Karpas-422 (cell line): Measurements from ENCODE around the gene BGLAP. TPM values are rescaled to one million over a fixed set of nuclear protein-coding genes. Genes with fewer than 3 reads are reported as not detected.

Experiments
- DNase-seq: peaks from one replicate; pipeline ENCODE4 v3.0.0-alpha.2; 2015
- H2AFZ ChIP-seq: fragments of 200-600 bp; sonication (generic); 2 replicates; pipeline ENCODE4 v1.6.1; 2014; ENCODE audit warnings: antibody characterized with exemption, low read length, mixed read lengths
- H3K27ac ChIP-seq: fragments of 200-600 bp; sonication (generic); 2 replicates; pipeline ENCODE4 v1.5.1; 2014; ENCODE audit warnings: mild to moderate bottlenecking, low read length, moderate library complexity
- H3K27me3 ChIP-seq: fragments of 200-600 bp; sonication (generic); 2 replicates; pipeline ENCODE4 v1.6.1; 2014; ENCODE audit warnings: low read length, mixed read lengths
- H3K36me3 ChIP-seq: fragments of 200-600 bp; sonication (generic); 2 replicates; pipeline ENCODE4 v1.6.1; 2014; ENCODE audit warnings: low read length, mixed read lengths; ENCODE audit not compliant: insufficient read depth
- H3K4me1 ChIP-seq: fragments of 200-600 bp; sonication (generic); 2 replicates; pipeline ENCODE4 v1.6.1; 2014; ENCODE audit warnings: mild to moderate bottlenecking, low read length, mixed read lengths
- H3K4me2 ChIP-seq: fragments of 200-600 bp; sonication (generic); 2 replicates; pipeline ENCODE4 v1.6.1; 2014; ENCODE audit warnings: low read length, low read depth, mild to moderate bottlenecking; ENCODE audit not compliant: poor library complexity, severe bottlenecking
- H3K4me3 ChIP-seq: fragments of 200-600 bp; sonication (generic); 2 replicates; pipeline ENCODE4 v1.5.1; 2014; ENCODE audit warnings: mild to moderate bottlenecking, antibody characterized with exemption, low read length, mixed read lengths
- H3K79me2 ChIP-seq: fragments of 200-600 bp; sonication (generic); 2 replicates; pipeline ENCODE4 v1.6.1; 2014; ENCODE audit warnings: mild to moderate bottlenecking, low read length, mixed read lengths
- H3K9ac ChIP-seq: fragments of 200-600 bp; sonication (generic); 2 replicates; pipeline ENCODE4 v1.6.0; 2014; ENCODE audit warnings: low read length
- H3K9me2 ChIP-seq: fragments of 200-600 bp; sonication (generic), shearing (Covaris generic); replicated peaks from 2 replicates; pipeline ENCODE4 v1.6.0; 2014; ENCODE audit warnings: mild to moderate bottlenecking, low read length, moderate library complexity; ENCODE audit not compliant: insufficient read depth
- H3K9me3 ChIP-seq: fragments of 300-700, 200-600 bp; sonication (generic); 2 replicates; pipeline ENCODE4 v1.6.1; 2014; ENCODE audit warnings: low read length, mixed read lengths
- H4K20me1 ChIP-seq: fragments of 200-600 bp; sonication (generic); 2 replicates; pipeline ENCODE4 v1.6.1; 2014; ENCODE audit warnings: mild to moderate bottlenecking, antibody characterized with exemption, low read length, low read depth; ENCODE audit not compliant: insufficient read depth
- total RNA-seq: library from RNA; depleted of rRNA; stranded (reverse); fragments of >200 nt; shearing (Covaris generic); gene quantifications from 2 replicates; pipeline ENCODE4 v1.2.3, GENCODE V29; 2014; ENCODE audit warnings: low replicate concordance

Gene BGLAP
- total RNA-seq, 1 experiment from 2014 or later: 0.48 TPM

GRCh38 chr1:156244126-156244525 lies 2.1 kb downstream of the BGLAP start:
- no peak overlapping the region for H3K4me3 ChIP-seq
- no peak overlapping the region for H2AFZ ChIP-seq

GRCh38 chr1:156244712-156245111 lies 2.7 kb downstream of the BGLAP start:
- H3K9me2 ChIP-seq: no peaks in the 10 kb centered on the region
- no peak overlapping the region for H3K27ac ChIP-seq
- H4K20me1 ChIP-seq: no peaks in the 10 kb centered on the region
- no peak for DNase-seq
- H3K9ac ChIP-seq: no peak overlapping the region
- H3K4me3 ChIP-seq: no peak overlapping the region
- H3K79me2 ChIP-seq: no peaks in the 10 kb centered on the region
- no peaks in the 10 kb centered on the region for H3K36me3 ChIP-seq
- H3K27me3 ChIP-seq: no peaks in the 10 kb centered on the region
- H3K9me3 ChIP-seq: no peaks in the 10 kb centered on the region
- peaks cover 13% of the 10 kb centered on the region for H3K4me1 ChIP-seq
- H3K4me2 ChIP-seq: no peak overlapping the region
- H2AFZ ChIP-seq: no peak overlapping the region

More at GRCh38 chr1:156244126-156244525, 2.1 kb downstream of the BGLAP start:
- Histone ChIP-seq H3K9me2 (no peaks in the 10 kb centered on the region), H3K79me2 (no peaks in the 10 kb centered on the region), H4K20me1 (no peaks in the 10 kb centered on the region), H3K27ac (no peak overlapping the region), H3K4me1 (peaks cover 13% of the 10 kb centered on the region), H3K4me2 (no peak overlapping the region), H3K9me3 (no peaks in the 10 kb centered on the region), H3K27me3 (no peaks in the 10 kb centered on the region), H3K36me3 (no peaks in the 10 kb centered on the region), H3K9ac (no peak overlapping the region)
- DNase-seq: no peak

- no peak overlapping the region for H3K4me3 ChIP-seq
- peaks cover 13% of the 10 kb centered on the region for H3K4me1 ChIP-seq
- no peaks in the 10 kb centered on the region for H3K27me3 ChIP-seq
- no peak for DNase-seq
- no peak overlapping the region for H3K4me2 ChIP-seq
- no peaks in the 10 kb centered on the region for H3K36me3 ChIP-seq
- H3K9me3 ChIP-seq: no peaks in the 10 kb centered on the region
- H3K79me2 ChIP-seq: no peaks in the 10 kb centered on the region
- no peak overlapping the region for H3K9ac ChIP-seq
- H3K27ac ChIP-seq: no peak overlapping the region
- no peaks in the 10 kb centered on the region for H3K9me2 ChIP-seq
- H2AFZ ChIP-seq: no peak overlapping the region
- no peaks in the 10 kb centered on the region for H4K20me1 ChIP-seq
These were observed 3.7 kb downstream of the BGLAP start for GRCh38 chr1:156245451-156246232.

- Histone ChIP-seq H4K20me1 (no peaks in the 10 kb centered on the region), H3K4me3 (no peak overlapping the region), H3K36me3 (0 out of 2 replicates have a peak, but pooled peaks cover 3% of the 10 kb centered on the region), H3K9me2 (no peaks in the 10 kb centered on the region), H3K79me2 (no peaks in the 10 kb centered on the region), H3K9ac (no peak overlapping the region), H2AFZ (no peak overlapping the region), H3K27me3 (no peaks in the 10 kb centered on the region), H3K4me1 (peaks cover 10% of the 10 kb centered on the region), H3K27ac (no peak overlapping the region), H3K9me3 (no peaks in the 10 kb centered on the region), H3K4me2 (no peak overlapping the region)
- no peak for DNase-seq
These were observed 4.3 kb downstream of the BGLAP start for GRCh38 chr1:156246241-156246780.

- no peaks in the 10 kb centered on the region for H4K20me1 ChIP-seq
- no peak overlapping the region for H3K4me3 ChIP-seq
- no peaks in the 10 kb centered on the region for H3K79me2 ChIP-seq
- H2AFZ ChIP-seq: no peak overlapping the region
- H3K36me3 ChIP-seq: 0 out of 2 replicates have a peak, but pooled peaks cover 4% of the 10 kb centered on the region
- peaks cover 4% of the 10 kb centered on the region for H3K4me1 ChIP-seq
- no peak overlapping the region for H3K27ac ChIP-seq
- no peak overlapping the region for H3K4me2 ChIP-seq
- DNase-seq: no peak
- H3K9me3 ChIP-seq: no peaks in the 10 kb centered on the region
- H3K9ac ChIP-seq: no peak overlapping the region
- no peaks in the 10 kb centered on the region for H3K27me3 ChIP-seq
- no peaks in the 10 kb centered on the region for H3K9me2 ChIP-seq
These were observed 4.9 kb downstream of the BGLAP start for GRCh38 chr1:156246781-156247459.

- Histone ChIP-seq H3K4me1 (no peaks in the 10 kb centered on the region), H3K27ac (no peak within 1 kb of the TSS), H3K9me3 (no peaks in the 10 kb centered on the region), H3K4me2 (no peak within 1 kb of the TSS), H3K9me2 (no peaks in the 10 kb centered on the region), H4K20me1 (no peaks in the 10 kb centered on the region), H3K27me3 (no peaks in the 10 kb centered on the region), H3K9ac (no peak within 1 kb of the TSS), H3K36me3 (peaks cover 6% of the 10 kb centered on the region; the same call in 1 of the 2 replicates), H3K4me3 (no peak within 1 kb of the TSS), H3K79me2 (no peaks in the 10 kb centered on the region), H2AFZ (no peak within 1 kb of the TSS)
- DNase-seq: no peak
These were observed 5.7 kb downstream of the BGLAP start, which contains the start of gene PAQR6 for GRCh38 chr1:156247460-156248322. TSS of gene PAQR6 (minus strand) at chr1:156248056. CDS start at chr1:156246731, 1,325 bp downstream.

- Histone ChIP-seq H3K9ac (no peak overlapping the region), H3K4me2 (no peak overlapping the region), H3K27ac (no peak overlapping the region), H3K79me2 (no peaks in the 10 kb centered on the region), H4K20me1 (no peaks in the 10 kb centered on the region), H3K9me2 (no peaks in the 10 kb centered on the region), H3K4me1 (no peaks in the 10 kb centered on the region), H3K4me3 (no peak overlapping the region), H3K9me3 (no peaks in the 10 kb centered on the region), H2AFZ (no peak overlapping the region), H3K36me3 (peaks cover 7% of the 10 kb centered on the region; the same call in 1 of the 2 replicates), H3K27me3 (no peaks in the 10 kb centered on the region)
- no peak for DNase-seq
These were observed 6.3 kb downstream of the BGLAP start for GRCh38 chr1:156248323-156248683.
